HT1080 (cell line): ENCODE data around the gene DHTKD1. TPM values are rescaled to one million over a fixed set of nuclear protein-coding genes. Genes with fewer than 3 reads are reported as not detected.
"Not testable (repeated sequence)": the region's sequence is repeated elsewhere in the genome, so short reads cannot be mapped to it uniquely, and the experiment has no call there.

Source experiments
- DNase-seq: peaks from one replicate; pipeline ENCODE4 v3.0.0-alpha.2; 2015; ENCODE audit warnings: low read depth
- total RNA-seq: library from RNA; depleted of rRNA; stranded (reverse); fragments of >200 nt; shearing (Covaris generic); gene quantifications from 2 replicates; pipeline ENCODE4 v1.2.3, GENCODE V29; 2014

DHTKD1 gene
- total RNA-seq, 1 experiment from 2014 or later: 7.8 TPM

GRCh38 chr10:12062754-12063482 is 5.8 kb upstream of the DHTKD1 start:
- no peak for DNase-seq

GRCh38 chr10:12063483-12063818 is 5.3 kb upstream of the DHTKD1 start:
- no peak for DNase-seq

GRCh38 chr10:12067336-12067735 is 1.4 kb upstream of the DHTKD1 start:
- DNase-seq: peak; percentile 93

- DNase-seq: not testable (repeated sequence)
These were observed 2.7 kb downstream of the DHTKD1 start for GRCh38 chr10:12071441-12071840.

GRCh38 chr10:12073526-12073925 is 4.8 kb downstream of the DHTKD1 start:
- DNase-seq: no peak

GRCh38 chr10:12077580-12078180 is 8.9 kb downstream of the DHTKD1 start:
- no peak for DNase-seq

- DNase-seq: no peak
These were observed 12.7 kb downstream of the DHTKD1 start for GRCh38 chr10:12081470-12081869.

GRCh38 chr10:12081879-12082557 is 13.3 kb downstream of the DHTKD1 start:
- peak; percentile 28 for DNase-seq

- DNase-seq: no peak
These were observed 20.2 kb downstream of the DHTKD1 start for GRCh38 chr10:12088919-12089318.

- no peak for DNase-seq
These were observed 22.7 kb downstream of the DHTKD1 start for GRCh38 chr10:12091421-12091820.

GRCh38 chr10:12097361-12097760 is 28.6 kb downstream of the DHTKD1 start:
- DNase-seq: not testable (repeated sequence)

- DNase-seq: no peak
These were observed 29.0 kb downstream of the DHTKD1 start for GRCh38 chr10:12097791-12098190.

GRCh38 chr10:12098966-12099365 is 30.2 kb downstream of the DHTKD1 start:
- DNase-seq: no peak

- no peak for DNase-seq
These were observed 35.0 kb downstream of the DHTKD1 start for GRCh38 chr10:12103802-12104201.

GRCh38 chr10:12107781-12108180 is 39.0 kb downstream of the DHTKD1 start:
- no peak for DNase-seq

GRCh38 chr10:12109286-12109685 is 40.5 kb downstream of the DHTKD1 start:
- DNase-seq: no peak

- DNase-seq: no peak
These were observed 42.8 kb downstream of the DHTKD1 start for GRCh38 chr10:12111528-12111927.

GRCh38 chr10:12113627-12114026 is 44.9 kb downstream of the DHTKD1 start:
- no peak for DNase-seq

- DNase-seq: no peak
These were observed 52.9 kb downstream of the DHTKD1 start for GRCh38 chr10:12121673-12122072.

- peak; percentile 76 for DNase-seq
These were observed 60.7 kb downstream of the DHTKD1 start, which contains the start of gene SEC61A2 for GRCh38 chr10:12129222-12130111. Gene SEC61A2, plus strand, starts transcription at chr10:12129677. Its CDS starts 111 bp downstream, at chr10:12129788.

- peak; percentile 78 for DNase-seq
These were observed 61.6 kb downstream of the DHTKD1 start for GRCh38 chr10:12130237-12130872.
